ENCODE results near the gene STK39.
A peak's percentile ranks its signal among the peaks of the same experiment; 100 is the strongest.

STK39 gene

GRCh38 chr2:168184681-168185513, 62.5 kb downstream of the STK39 start:
- DNase-seq (ENCODE audit: low read depth in 2 of 2): no peak

- DNase-seq (ENCODE audit: low read depth in 2 of 2): no peak
Measured at GRCh38 chr2:168183308-168183997, 63.9 kb downstream of the STK39 start.

GRCh38 chr2:168182550-168183249, 64.7 kb downstream of the STK39 start:
- DNase-seq (ENCODE audit: low read depth in 2 of 2): no peak

DNA sequence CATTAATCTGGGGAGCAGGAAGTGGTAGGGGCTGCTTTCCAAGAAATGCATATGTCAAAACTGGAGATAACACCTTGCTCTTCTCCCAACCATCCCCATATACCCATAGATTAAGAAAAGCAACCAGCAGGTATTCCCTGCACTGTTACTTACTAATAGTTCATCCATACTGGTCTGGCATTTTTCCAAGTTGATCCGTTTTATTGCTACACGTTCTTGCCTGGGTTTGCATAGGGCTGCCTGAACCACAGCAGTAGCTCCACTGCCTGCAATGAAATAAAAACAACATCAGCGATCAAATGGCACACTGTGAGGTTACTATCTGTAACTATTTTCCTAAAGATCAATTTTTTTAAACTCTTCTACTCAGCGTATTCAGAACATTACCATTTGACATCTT, 65.6 kb downstream of the STK39 start:
- no peak for DNase-seq (ENCODE audit: low read depth in 2 of 2)

GRCh38 chr2:168180914-168181313, 66.5 kb downstream of the STK39 start:
- DNase-seq (ENCODE audit: low read depth in 2 of 2): no peak

- no peak for DNase-seq (ENCODE audit: low read depth in 2 of 2)
Measured at GRCh38 chr2:168180483-168180882, 66.9 kb downstream of the STK39 start.

DNA sequence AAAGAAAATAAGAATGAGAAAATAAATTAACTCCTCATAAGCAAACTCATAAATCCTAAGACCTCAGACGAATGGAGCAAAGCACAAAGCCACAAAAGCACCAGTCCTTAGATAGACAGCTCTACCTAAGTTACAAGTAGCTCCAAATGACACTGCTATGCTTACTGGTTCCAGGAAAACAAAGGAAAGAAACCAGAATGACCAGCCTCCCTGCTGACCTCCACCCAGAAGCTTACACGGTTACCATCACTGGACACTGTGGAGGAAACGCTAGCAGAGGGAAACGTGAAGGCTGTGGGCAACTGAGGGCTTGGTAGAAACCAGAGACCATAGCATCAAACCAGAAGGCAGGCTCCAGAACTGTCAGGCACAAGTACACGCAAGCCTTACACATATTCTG, 67.8 kb downstream of the STK39 start:
- DNase-seq (ENCODE audit: low read depth in 2 of 2): no peak

DNA sequence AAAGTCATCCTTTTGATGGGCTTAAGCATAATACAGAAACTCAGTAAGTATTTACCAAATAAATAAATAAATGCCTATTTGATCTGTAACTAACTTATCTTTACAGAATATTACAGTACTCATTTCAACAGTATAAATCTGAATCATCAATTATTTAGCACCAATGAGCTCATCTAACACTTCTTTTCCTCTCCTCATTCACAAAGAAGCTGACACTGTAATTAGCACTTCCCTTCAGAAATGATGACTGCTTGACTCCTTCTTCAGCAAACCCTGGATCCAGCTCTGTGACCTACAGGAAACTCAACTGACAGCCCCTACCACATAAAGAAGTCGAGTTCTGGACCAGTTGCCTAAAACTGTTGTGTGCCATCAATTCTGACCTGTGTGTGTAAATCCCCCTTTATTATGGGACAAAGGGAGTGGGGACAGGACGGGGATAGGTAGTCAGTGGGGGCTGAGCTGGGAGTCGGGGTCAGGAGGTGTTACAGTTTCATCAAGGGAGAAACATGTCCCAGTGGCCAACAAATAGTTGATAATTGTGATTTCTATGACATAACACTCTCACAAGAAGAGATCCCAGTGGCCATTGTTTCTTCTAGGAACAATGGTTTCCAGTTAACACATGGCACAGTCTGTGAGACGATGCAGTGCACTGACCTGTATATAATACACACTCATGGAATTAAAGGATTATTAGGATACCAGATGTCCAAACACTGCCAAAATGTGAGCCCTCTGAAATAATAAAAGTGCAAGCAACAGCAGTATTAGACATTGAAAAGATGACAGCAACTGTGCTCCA, 68.7 kb downstream of the STK39 start:
- DNase-seq (ENCODE audit: low read depth in 2 of 2): no peak

DNA sequence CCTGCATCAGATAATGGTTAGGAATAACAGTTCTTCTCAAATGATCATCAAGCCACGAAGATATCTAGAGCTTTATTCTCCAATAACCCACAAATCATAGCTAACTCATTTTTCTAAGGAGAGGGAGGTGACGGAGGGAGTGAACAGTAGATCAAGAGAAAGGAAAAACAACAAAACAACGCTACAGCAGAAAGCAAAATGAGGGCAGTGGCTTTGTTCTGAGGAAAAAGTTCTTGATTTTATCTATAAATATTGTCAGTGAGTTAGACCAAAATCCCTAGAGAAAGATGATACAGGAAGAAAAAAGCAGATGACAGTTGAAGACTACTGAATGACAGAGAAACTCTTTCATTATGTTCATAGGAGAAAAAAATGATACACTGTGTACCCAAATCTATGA, 71.0 kb downstream of the STK39 start:
- no peak for DNase-seq (ENCODE audit: low read depth in 2 of 2)

- no peak for DNase-seq (ENCODE audit: low read depth in 2 of 2)
Measured at GRCh38 chr2:168175469-168175868, 71.9 kb downstream of the STK39 start.

DNA sequence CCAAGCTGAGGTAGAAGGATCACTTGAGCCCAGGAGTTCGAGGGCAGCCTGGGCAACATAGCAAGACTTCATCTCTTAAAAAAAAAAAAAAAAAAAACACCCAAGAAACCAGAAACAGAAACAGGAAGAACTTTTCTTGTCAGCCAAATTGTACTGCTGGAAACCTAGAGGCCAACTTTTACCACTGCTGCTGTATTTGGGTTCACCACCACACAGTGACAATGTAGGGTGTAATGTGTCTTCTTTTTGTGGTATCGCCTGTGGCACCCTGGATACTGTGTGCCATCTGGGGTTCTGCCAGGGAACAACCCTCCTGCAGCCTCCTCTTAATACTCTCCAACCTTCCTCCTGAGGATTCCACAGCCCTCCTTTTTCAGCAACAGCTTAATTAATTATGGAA, 72.6 kb downstream of the STK39 start:
- DNase-seq (ENCODE audit: low read depth in 2 of 2): no peak

DNA sequence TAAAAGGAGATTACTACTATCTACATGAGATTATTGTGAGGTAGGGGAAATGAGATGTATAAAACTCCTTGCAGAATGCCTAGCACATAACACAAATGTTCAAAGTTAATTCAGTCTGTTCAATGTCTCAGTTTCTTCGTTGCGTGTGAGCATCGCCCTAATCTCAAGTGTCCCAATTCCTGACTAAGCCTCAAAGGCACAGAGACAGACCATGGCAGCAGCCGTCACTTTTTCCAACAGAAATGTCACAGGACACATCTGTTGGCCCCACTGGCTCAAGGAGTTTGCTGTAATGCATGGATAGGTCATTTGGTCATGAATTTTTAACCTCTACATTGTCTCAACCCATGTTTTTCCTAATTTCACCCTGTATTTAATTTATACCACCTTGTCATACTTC, 75.3 kb downstream of the STK39 start:
- no peak for DNase-seq (ENCODE audit: low read depth in 2 of 2)

DNA sequence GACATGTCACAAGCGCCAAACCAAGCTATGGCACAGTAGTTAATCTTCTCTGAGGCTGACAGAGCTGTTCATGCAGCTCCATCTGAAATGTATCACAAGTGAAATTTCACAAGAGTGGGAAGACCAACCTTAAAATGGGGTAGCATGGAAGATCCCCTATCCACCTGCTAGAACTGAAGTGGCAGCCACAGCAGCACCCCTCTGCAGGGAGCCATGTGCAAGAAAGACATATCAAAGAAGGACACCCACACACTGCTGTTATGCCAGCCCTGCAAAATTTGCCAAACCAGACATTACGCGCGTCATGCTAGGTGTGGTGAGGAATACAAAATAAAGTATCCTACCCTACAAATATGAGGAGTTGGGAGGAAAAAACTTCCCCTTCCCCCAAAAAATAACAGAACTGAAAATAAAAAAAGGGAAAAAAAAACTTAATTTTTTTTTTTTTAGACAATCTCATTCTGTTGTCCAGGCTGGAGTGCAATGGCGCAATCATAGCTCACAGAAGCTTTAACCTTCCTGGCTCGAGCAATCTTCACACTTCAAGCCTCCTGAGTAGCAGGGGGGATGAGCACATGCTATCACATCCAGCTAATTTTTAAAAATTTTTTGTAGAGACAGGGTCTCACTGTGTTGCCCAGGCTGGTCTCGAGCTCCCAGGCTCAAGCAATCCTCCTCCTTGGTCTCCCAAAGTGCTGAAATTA, 76.2 kb downstream of the STK39 start:
- no peak for DNase-seq (ENCODE audit: low read depth in 2 of 2)

- DNase-seq (ENCODE audit: low read depth in 2 of 2): no peak
Measured at GRCh38 chr2:168169097-168169745, 78.2 kb downstream of the STK39 start.

DNA sequence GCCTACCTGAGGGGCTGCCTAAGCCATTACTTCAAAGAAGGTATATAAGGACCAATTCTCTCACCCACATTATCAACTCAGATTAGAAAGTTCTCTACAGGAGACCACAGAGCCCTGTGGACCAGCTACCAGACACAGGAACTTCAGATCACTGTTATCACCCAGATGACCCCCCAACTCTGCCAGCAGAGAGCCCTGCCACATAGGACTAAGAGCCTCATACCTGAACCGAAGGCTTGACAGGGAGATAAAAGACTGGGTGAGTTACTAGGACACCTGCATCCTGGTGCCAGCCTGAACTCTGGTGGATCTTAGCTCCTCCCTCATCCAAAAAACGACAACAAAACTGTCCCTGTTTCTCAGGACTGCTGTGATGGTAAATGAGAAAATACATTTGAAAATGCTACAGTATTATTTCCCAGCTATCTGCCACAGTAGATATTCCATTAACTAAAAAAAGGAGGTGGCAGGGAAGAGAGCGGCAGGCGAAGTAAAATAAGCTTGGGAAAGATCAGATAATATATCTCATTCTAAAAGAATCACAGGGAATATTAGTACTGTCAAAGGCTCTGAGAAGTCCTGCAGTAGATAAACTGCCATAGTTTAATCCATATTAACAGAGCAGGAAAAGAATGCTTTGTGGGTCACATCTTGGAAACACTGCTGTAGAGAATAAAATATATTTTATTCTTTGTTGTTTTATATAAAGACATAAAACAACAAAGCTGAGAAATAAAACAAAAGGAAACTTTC, 79.7 kb downstream of the STK39 start:
- DNase-seq (ENCODE audit: low read depth in 2 of 2): no peak

GRCh38 chr2:168166902-168167510, 80.4 kb downstream of the STK39 start:
- DNase-seq (ENCODE audit: low read depth in 2 of 2): peak in 1 of 2 donors; percentile 15

GRCh38 chr2:168165985-168166901, 81.2 kb downstream of the STK39 start:
- no peak for DNase-seq (ENCODE audit: low read depth in 2 of 2)

DNA sequence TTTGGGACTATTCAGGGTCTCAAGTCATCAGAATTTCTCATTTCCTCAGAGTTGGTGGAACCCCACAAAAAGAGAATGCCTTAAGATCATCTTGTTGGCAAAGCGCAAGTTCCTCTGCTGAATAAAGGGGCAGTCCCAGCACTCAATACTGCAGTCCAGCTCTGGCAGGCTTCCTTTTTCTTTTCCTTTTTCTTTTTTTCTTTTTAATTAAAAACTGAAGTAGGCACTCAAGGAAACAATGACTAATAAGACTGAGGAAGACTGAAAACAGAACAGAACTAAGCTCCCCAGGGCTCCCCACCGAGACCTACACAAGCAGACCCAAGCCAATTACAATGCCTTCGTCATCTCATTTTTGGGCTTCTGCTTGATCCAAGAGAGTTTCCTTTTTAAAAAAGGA, 82.0 kb downstream of the STK39 start:
- no peak for DNase-seq (ENCODE audit: low read depth in 2 of 2)

All from stimulated activated CD4-positive, alpha-beta T cell treated with anti-CD3 and anti-CD28 coated beads, Interleukin-15, amount 100 ng/mL, for 48 hours (primary cell).